Thyroid gland (tissue), 4 donors: ENCODE measurements around the gene ADAMTS15. TPM values are rescaled to one million over a fixed set of nuclear protein-coding genes. Genes with fewer than 3 reads are reported as not detected.

Experiments
- DNase-seq, 2 donors: peaks; one replicate each; pipeline ENCODE4 v3.0.0-alpha.2; 2019
- H3K27ac ChIP-seq, 3 donors: fragments of 200-600 bp; sonication (generic); 1 replicate in 2 of 3; 2 replicates in 1 of 3; pipeline ENCODE4 v1.5.1; 2016 to 2019; ENCODE audit warnings: mild to moderate bottlenecking in 1 of 3, moderate library complexity in 1 of 3
- H3K27me3 ChIP-seq: fragments of 200-600 bp; sonication (generic); one replicate; pipeline ENCODE4 v1.5.1; 2019
- H3K36me3 ChIP-seq, 2 donors: fragments of 200-600 bp; sonication (generic); one replicate each; pipeline ENCODE4 v1.5.1; 2016 to 2019
- H3K4me1 ChIP-seq, 2 donors: fragments of 200-600 bp; sonication (generic); one replicate each; pipeline ENCODE4 v1.5.1; 2017 to 2019
- H3K4me3 ChIP-seq, 3 donors: fragments of 200-600 bp; sonication (generic); replicated peaks in 1 of 3; 1 replicate in 2 of 3; 2 replicates in 1 of 3; pipeline ENCODE4 v1.5.1; 2016; ENCODE audit warnings: mild to moderate bottlenecking in 1 of 3
- H3K9me3 ChIP-seq: fragments of 200-600 bp; sonication (generic); one replicate; pipeline ENCODE4 v1.5.1; 2017
- CTCF ChIP-seq, 6 experiments: fragments of 200-600 bp in 3 of 6; fragments of 450-650 bp in 3 of 6; sonication (generic) in 3 of 6; IDR thresholded peaks; one replicate each; pipeline ENCODE4 v1.5.1; 2016 to 2019; ENCODE audit warnings: antibody characterized with exemption in 6 of 6, mild to moderate bottlenecking in 2 of 6, inconsistent platforms in 1 of 6, moderate library complexity in 1 of 6
- POLR2A ChIP-seq, 2 donors: fragments of 450-650 bp; IDR thresholded peaks; one replicate each; pipeline ENCODE4 v1.6.1; 2017; ENCODE audit warnings: antibody characterized with exemption in 2 of 2, mild to moderate bottlenecking in 2 of 2, moderate library complexity in 1 of 2
- WGBS, 2 donors: methylation state at CpG; one replicate each; pipeline ENCODE4 v1.1.5; 2017; 5-methylcytosine and 5-hydroxymethylcytosine counted together
- intact Hi-C: fragments of 100-400 bp; cut with DNase I; formaldehyde crosslinking; loops from one replicate; pipeline ENCODE4 v1.15.1; 2023
- total RNA-seq, 4 donors: library from RNA; depleted of rRNA; stranded (reverse); fragments of >200 nt; gene quantifications; one replicate each; pipeline ENCODE4 v1.2.3, GENCODE V29; 2016

ADAMTS15 gene
- total RNA-seq, 4 donors from 2014 or later: 11.2 to 29.2 (median 23.5) TPM

GRCh38 chr11:130475426-130476053 is 27.1 kb downstream of the ADAMTS15 start:
- Histone ChIP-seq H3K27ac (peak overlapping the region; percentile 24 to 87 (median 83)), H3K4me3 (no peak overlapping the region), H3K4me1 (peaks cover 27 to 40% of the 10 kb centered on the region in 2 donors), H3K27me3 (no peaks in the 10 kb centered on the region), H3K9me3 (no peaks in the 10 kb centered on the region), H3K36me3 (peaks cover 33 to 35% of the 10 kb centered on the region in 2 donors)
- DNase-seq: no peak
- intact Hi-C loops: no loop called here
- TF ChIP-seq POLR2A (IDR thresholded peaks at IDR 0.05): no peak
- 90 to 91% methylated on average over 6 to 9 of the region's 10 CpGs for WGBS, 2 donors

GRCh38 chr11:130476200-130476921 is 27.9 kb downstream of the ADAMTS15 start:
- Histone ChIP-seq H3K4me3 (no peak overlapping the region), H3K36me3 (peaks cover 27 to 28% of the 10 kb centered on the region in 2 donors), H3K4me1 (peaks cover 27 to 40% of the 10 kb centered on the region in 2 donors), H3K27ac (peak overlapping the region; percentile 24 to 87 (median 83)), H3K27me3 (no peaks in the 10 kb centered on the region), H3K9me3 (no peaks in the 10 kb centered on the region)
- DNase-seq: peak; percentile 50 to 70
- TF ChIP-seq POLR2A (IDR thresholded peaks at IDR 0.05): peak in 1 of 2 donors; percentile 41
- no peak for TF ChIP-seq CTCF (IDR thresholded peaks at IDR 0.05)
- intact Hi-C loops: no loop called here
- WGBS, 2 donors: 80 to 85% methylated on average over 12 of the region's 12 CpGs

DNA sequence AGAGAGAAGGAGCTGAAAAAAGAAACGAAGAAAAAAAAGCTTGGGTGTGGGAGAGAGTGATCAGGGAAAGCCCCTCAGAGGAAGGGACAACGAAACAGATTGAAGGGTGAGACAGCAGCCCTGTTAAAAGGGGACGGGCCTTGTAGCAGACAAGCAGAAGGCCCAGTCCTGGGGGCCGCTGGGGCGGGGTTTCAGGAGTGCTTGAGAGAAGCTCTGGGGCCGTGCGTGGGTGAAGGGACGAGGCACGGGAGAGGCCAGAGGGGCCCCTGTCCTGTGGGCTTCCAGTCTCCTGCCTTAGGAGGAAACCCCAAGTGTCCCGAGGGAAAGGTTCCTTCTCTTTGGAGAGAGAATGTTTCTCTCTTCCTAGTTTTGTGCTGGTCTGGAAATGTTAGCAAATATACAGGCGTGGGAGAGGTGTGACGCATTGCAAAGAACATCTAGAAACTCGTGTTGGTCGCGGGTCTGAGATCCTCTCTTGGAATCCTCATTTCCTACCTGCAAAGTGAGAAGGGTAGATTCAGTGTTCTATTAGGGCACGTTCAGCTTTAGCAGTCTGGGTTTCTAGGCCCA is 28.6 kb downstream of the ADAMTS15 start:
- DNase-seq: no peak
- no peaks in the 10 kb centered on the region for H3K9me3 ChIP-seq
- TF ChIP-seq POLR2A (IDR thresholded peaks at IDR 0.05): no peak
- TF ChIP-seq CTCF (IDR thresholded peaks at IDR 0.05): no peak
- H3K4me1 ChIP-seq: peaks cover 27 to 40% of the 10 kb centered on the region in 2 donors
- H3K27me3 ChIP-seq: no peaks in the 10 kb centered on the region
- H3K36me3 ChIP-seq: peaks cover 20 to 22% of the 10 kb centered on the region in 2 donors
- 86 to 89% methylated on average over 16 of the region's 16 CpGs for WGBS, 2 donors
- H3K27ac ChIP-seq: peak overlapping the region; percentile 83 to 87 (median 83)
- no peak overlapping the region for H3K4me3 ChIP-seq
- intact Hi-C loops: no loop called here

DNA sequence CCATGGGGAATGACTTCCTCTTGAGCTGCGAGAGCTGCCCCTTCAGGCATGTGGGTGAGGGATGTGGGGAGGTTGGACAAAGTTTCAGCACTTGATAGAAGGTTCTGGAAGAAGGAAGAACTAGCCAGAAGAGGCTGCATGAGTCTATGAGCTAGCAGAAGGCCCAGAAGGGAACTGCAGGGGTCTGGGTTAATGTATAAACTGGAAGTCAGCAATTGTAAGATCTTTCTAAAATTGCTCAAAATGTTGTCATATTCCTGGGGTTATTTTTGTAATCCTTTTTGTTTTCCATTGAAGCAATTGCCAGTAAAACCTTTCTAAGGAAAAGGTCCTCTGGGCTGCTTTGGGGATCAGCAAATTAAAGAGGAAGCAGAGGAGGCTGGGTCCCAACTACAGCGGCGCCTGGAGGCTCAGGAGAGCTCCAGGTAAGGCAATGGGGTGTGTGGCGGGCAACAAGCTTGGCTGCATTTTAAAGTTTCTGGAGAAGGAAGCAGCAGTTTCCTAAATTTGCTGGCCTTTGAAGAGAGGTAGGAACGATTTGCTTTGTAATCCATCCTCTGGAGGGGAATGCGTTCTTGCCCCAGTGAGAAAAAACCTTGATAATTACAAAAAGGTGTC is 29.2 kb downstream of the ADAMTS15 start:
- WGBS, 2 donors: 56 to 64% methylated on average over 6 of the region's 6 CpGs
- H3K4me3 ChIP-seq: no peak overlapping the region
- peak; percentile 59 to 72 for DNase-seq

More for the DNA sequence above, 29.2 kb downstream of the ADAMTS15 start:
- TF ChIP-seq CTCF (IDR thresholded peaks at IDR 0.05) (no peak), POLR2A (IDR thresholded peaks at IDR 0.05) (no peak)
- H3K36me3 ChIP-seq: peaks cover 13 to 15% of the 10 kb centered on the region in 2 donors
- no peaks in the 10 kb centered on the region for H3K9me3 ChIP-seq
- H3K4me1 ChIP-seq: peaks cover 27 to 40% of the 10 kb centered on the region in 2 donors
- intact Hi-C loops: no loop called here
- H3K27ac ChIP-seq: peak overlapping the region; percentile 83 to 87 (median 83)
- no peaks in the 10 kb centered on the region for H3K27me3 ChIP-seq
